HepG2 (cell line): ENCODE results near the gene SIK2. TPM values are rescaled to one million over a fixed set of nuclear protein-coding genes. Genes with fewer than 3 reads are reported as not detected.

ENCODE experiments used
- ATAC-seq: fragments of 200-7000 bp; cut with Tn5 transposase; 3 replicates; pipeline ENCODE4 v1.9.1; 2020; ENCODE audit warnings: mild to moderate bottlenecking, moderate library complexity
- BruUV-seq: library from RNA; stranded (reverse); fragments of 400-500 nt; replicated peaks from 2 replicates; lab custom pipeline; 2021; lab: Mats Ljungman, UMichigan
- CTCF ChIA-PET: fragments of 300-600 bp; formaldehyde crosslinking; extraction: SDS; loops from one replicate; lab custom pipeline; 2021; ENCODE audit warnings: low total read pairs, inconsistent platforms, low intra/inter-chr PET ratio; lab: Yijun Ruan, JAX
- POLR2A ChIA-PET: fragments of 350-600 bp; sonication (Branson Sonifier 250); formaldehyde crosslinking; loops from one replicate; lab custom pipeline; 2020; ENCODE audit warnings: antibody characterized with exemption, inconsistent platforms; lab: Yijun Ruan, JAX
- DNase-seq: peaks from one replicate; pipeline ENCODE4 v3.0.0-alpha.2; 2015; ENCODE audit warnings: low spot score
- FAIRE-seq: peaks from 3 replicates; lab custom pipeline; 2011; peaks lifted over from hg19 to GRCh38; lab: Jason Lieb, UNC
- H2AFZ ChIP-seq: one replicate; pipeline ENCODE4 v1.6.1; 2011; ENCODE audit warnings: low read length, inconsistent platforms
- H3K27ac ChIP-seq: fragments of 300-600 bp; 3 replicates; pipeline ENCODE4 v1.8.0; 2011; ENCODE audit warnings: mixed run types, mild to moderate bottlenecking, mixed read lengths, low read length, inconsistent platforms; ENCODE audit not compliant: insufficient read depth; ENCODE audit errors: extremely low read length
- H3K27me3 ChIP-seq, 2 experiments: fragments of 200-600 bp in 1 of 2; 2 replicates in 1 of 2; 3 replicates in 1 of 2; pipeline versions ENCODE4 v1.6.0 to v1.8.0; 2011; ENCODE audit warnings: low read length in 2 of 2, mild to moderate bottlenecking in 2 of 2, moderate library complexity in 2 of 2, inconsistent platforms in 1 of 2; ENCODE audit not compliant: insufficient read depth in 2 of 2, control insufficient read depth in 1 of 2
- H3K36me3 ChIP-seq, 2 experiments: fragments of 200-600 bp in 1 of 2; replicated peaks in 1 of 2; 2 replicates in 1 of 2; 3 replicates in 1 of 2; pipeline versions ENCODE4 v1.5.1 to v1.8.0; 2011; ENCODE audit warnings: low read length in 2 of 2, inconsistent platforms in 1 of 2; ENCODE audit not compliant: insufficient read depth in 2 of 2, control insufficient read depth in 1 of 2
- H3K4me1 ChIP-seq: 2 replicates; pipeline ENCODE4 v1.5.1; 2012; ENCODE audit warnings: low read length, inconsistent platforms; ENCODE audit not compliant: insufficient read depth
- H3K4me2 ChIP-seq: 2 replicates; pipeline ENCODE4 v1.6.0; 2011; ENCODE audit warnings: low read depth, low read length, inconsistent platforms
- H3K4me3 ChIP-seq, 3 experiments: fragments of 200-600 bp in 1 of 3; sonication (generic), shearing (Covaris generic) in 1 of 3; replicated peaks in 1 of 3; 2 replicates each; pipeline ENCODE4 v1.5.1; 2011 to 2016; ENCODE audit warnings: low read length in 3 of 3, inconsistent platforms in 2 of 3, low read depth in 2 of 3, mild to moderate bottlenecking in 2 of 3, control low read depth in 1 of 3, mixed read lengths in 1 of 3; ENCODE audit not compliant: insufficient read depth in 1 of 3
- H3K79me2 ChIP-seq: one replicate; pipeline ENCODE4 v1.6.1; 2011; ENCODE audit warnings: low read length, inconsistent platforms; ENCODE audit not compliant: insufficient read depth
- H3K9ac ChIP-seq: 2 replicates; pipeline ENCODE4 v1.6.0; 2011; ENCODE audit warnings: mild to moderate bottlenecking, low read depth, low read length, inconsistent platforms; ENCODE audit not compliant: insufficient read depth
- H3K9me3 ChIP-seq: 2 replicates; pipeline ENCODE4 v1.5.1; 2012; ENCODE audit warnings: mild to moderate bottlenecking, low read length
- H4K20me1 ChIP-seq: 2 replicates; pipeline ENCODE4 v1.6.0; 2011; ENCODE audit warnings: inconsistent platforms, mild to moderate bottlenecking, low read length, moderate library complexity; ENCODE audit not compliant: insufficient read depth
- ATRX ChIP-seq: sonication (generic); formaldehyde crosslinking; IDR thresholded peaks from 2 replicates; pipeline ENCODE4 v1.4.0; 2020; ENCODE audit warnings: missing genetic modification reagents, borderline replicate concordance
- FOXK2 ChIP-seq: fragments of 450-650 bp; IDR thresholded peaks from 2 replicates; pipeline ENCODE4 v1.6.1; 2016
- FOXO1 ChIP-seq: sonication (generic); formaldehyde crosslinking; IDR thresholded peaks from 2 replicates; pipeline ENCODE4 v1.4.0; 2020; ENCODE audit warnings: missing genetic modification reagents
- RAD21 ChIP-seq: fragments of 450-650 bp; formaldehyde crosslinking; IDR thresholded peaks from 2 replicates; pipeline ENCODE4 v1.5.0; 2020; ENCODE audit warnings: mild to moderate bottlenecking
- SP5 ChIP-seq: IDR thresholded peaks from 2 replicates; pipeline ENCODE4 v1.6.1; 2016; ENCODE audit warnings: low read depth, borderline replicate concordance
- ZNF547 ChIP-seq: sonication (generic); formaldehyde crosslinking; IDR thresholded peaks from 2 replicates; pipeline ENCODE4 v1.5.1; 2020; ENCODE audit warnings: mild to moderate bottlenecking, missing genetic modification reagents
- ZNF720 ChIP-seq: sonication (generic); formaldehyde crosslinking; IDR thresholded peaks from 2 replicates; pipeline ENCODE4 v1.4.0; 2020; ENCODE audit warnings: missing genetic modification reagents
- WGBS: methylation state at CpG from one replicate; pipeline ENCODE4 v1.1.6; 2017; ENCODE audit warnings: low lambda C conversion rate; 5-methylcytosine and 5-hydroxymethylcytosine counted together
- in situ Hi-C: cut with HindIII; loops from 2 replicates; pipeline ENCODE4 v1.10.0; 2017; ENCODE audit warnings: low pct_unique_long_range_greater_than_20kb; ENCODE audit not compliant: extremely low pct_ligation_motif_present
- intact Hi-C: fragments of 100-400 bp; cut with micrococcal nuclease; formaldehyde crosslinking; loops from one replicate; pipeline ENCODE4 v1.10.0; 2022; ENCODE audit not compliant: unreplicated experiment
- polyA plus RNA-seq, 8 experiments: library from polyadenylated mRNA; depleted of rRNA in 3 of 8; stranded (reverse) in 7 of 8; unstranded in 1 of 8; fragments of >200 nt; fragmentation: Illumina TruSeq in 4 of 8; extraction: Trizol in 4 of 8; gene quantifications; 2 replicates each; pipeline versions ENCODE4 v1.2.1 to v1.2.3, GENCODE V29; 2011 to 2016; ENCODE audit warnings: low read depth in 4 of 8, missing spikeins in 1 of 8, mixed read lengths in 1 of 8; ENCODE audit not compliant: insufficient read depth in 1 of 8
- total RNA-seq, 5 experiments: library from RNA; depleted of rRNA; stranded (reverse); fragments of >200 nt; fragmentation: Illumina TruSeq; extraction: Trizol; gene quantifications; 2 replicates each; pipeline ENCODE4 v1.2.3, GENCODE V29; 2016; ENCODE audit warnings: low read depth in 1 of 5
- TF ChIP-seq, protein P1 (sequence below): sonication (generic); formaldehyde crosslinking; IDR thresholded peaks from 2 replicates; pipeline ENCODE4 v1.5.1; 2020; ENCODE audit warnings: mild to moderate bottlenecking, missing genetic modification reagents, moderate library complexity
- TF ChIP-seq, protein P2 (sequence below): sonication (generic); formaldehyde crosslinking; IDR thresholded peaks from 2 replicates; pipeline ENCODE4 v1.5.1; 2020; ENCODE audit warnings: mild to moderate bottlenecking, missing genetic modification reagents

The SIK2 gene
- total and polyA plus RNA-seq, 2 of the 13 experiments (the other 11 are each of a cell fraction or from before 2014, with no cell fraction given), result 8.1 to 15.4 TPM

DNA sequence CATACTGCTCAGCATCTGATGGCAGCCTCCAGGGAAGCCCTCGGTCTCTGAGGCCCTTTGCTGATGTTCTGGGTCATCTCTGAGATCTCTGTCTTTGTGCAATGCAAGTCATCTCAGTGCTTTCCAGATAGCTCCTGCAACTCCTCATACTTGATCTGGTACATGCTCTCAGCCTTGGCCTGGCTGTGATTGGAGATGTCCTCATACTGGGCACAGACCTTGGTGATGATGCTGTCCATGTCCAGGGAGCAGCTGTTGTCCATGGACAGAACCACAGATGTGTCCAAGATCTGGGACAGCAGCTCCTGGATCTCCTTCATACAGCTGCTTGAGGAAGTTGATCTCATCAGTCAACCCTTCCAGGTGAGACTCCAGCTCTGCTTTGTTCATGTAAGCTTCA, 69.1 kb downstream of the SIK2 start:
- no peak for FAIRE-seq
- in situ Hi-C loops (no loop called here), intact Hi-C loops (no loop called here)
- no peaks in the 10 kb centered on the region for H3K79me2 ChIP-seq
- no peak overlapping the region for H2AFZ ChIP-seq
- H3K9me3 ChIP-seq, result no peaks in the 10 kb centered on the region
- no peak overlapping the region for H3K9ac ChIP-seq
- no peaks in the 10 kb centered on the region for H3K4me1 ChIP-seq
- ChIA-PET CTCF (no interaction called here), POLR2A (no interaction called here)
- no peaks in the 10 kb centered on the region for H4K20me1 ChIP-seq
- no peak overlapping the region for H3K4me3 ChIP-seq
- WGBS, result no CpG with 5 or more reads among the region's 1 CpG
- TF ChIP-seq ZNF720 (CRISPR knock-in tag), result no peak
- no peak for TF ChIP-seq ZNF547 (CRISPR knock-in tag)
- TF ChIP-seq FOXK2, result no peak
- no peak for TF ChIP-seq RAD21 (CRISPR knock-in tag)
- no peak for TF ChIP-seq FOXO1 (CRISPR knock-in tag)
- H3K4me2 ChIP-seq, result no peak overlapping the region
- ATAC-seq, result no peak
- no TSS peak for BruUV-seq
- H3K36me3 ChIP-seq, result peaks cover 12 to 39% of the 10 kb centered on the region in 2 experiments
- H3K27ac ChIP-seq, result no peak overlapping the region
- no peaks in the 10 kb centered on the region for H3K27me3 ChIP-seq
- no peak for DNase-seq

- ChIA-PET POLR2A (no interaction called here), CTCF (no interaction called here)
- intact Hi-C loops (no loop called here), in situ Hi-C loops (no loop called here)
- 96% methylated on average over 1 of the region's 1 CpG for WGBS
- no peak overlapping the region for H2AFZ ChIP-seq
- DNase-seq (no peak), FAIRE-seq (no peak), ATAC-seq (no peak)
- BruUV-seq, result no TSS peak
- H3K27me3 ChIP-seq, result no peaks in the 10 kb centered on the region
- TF ChIP-seq, protein P1, sequence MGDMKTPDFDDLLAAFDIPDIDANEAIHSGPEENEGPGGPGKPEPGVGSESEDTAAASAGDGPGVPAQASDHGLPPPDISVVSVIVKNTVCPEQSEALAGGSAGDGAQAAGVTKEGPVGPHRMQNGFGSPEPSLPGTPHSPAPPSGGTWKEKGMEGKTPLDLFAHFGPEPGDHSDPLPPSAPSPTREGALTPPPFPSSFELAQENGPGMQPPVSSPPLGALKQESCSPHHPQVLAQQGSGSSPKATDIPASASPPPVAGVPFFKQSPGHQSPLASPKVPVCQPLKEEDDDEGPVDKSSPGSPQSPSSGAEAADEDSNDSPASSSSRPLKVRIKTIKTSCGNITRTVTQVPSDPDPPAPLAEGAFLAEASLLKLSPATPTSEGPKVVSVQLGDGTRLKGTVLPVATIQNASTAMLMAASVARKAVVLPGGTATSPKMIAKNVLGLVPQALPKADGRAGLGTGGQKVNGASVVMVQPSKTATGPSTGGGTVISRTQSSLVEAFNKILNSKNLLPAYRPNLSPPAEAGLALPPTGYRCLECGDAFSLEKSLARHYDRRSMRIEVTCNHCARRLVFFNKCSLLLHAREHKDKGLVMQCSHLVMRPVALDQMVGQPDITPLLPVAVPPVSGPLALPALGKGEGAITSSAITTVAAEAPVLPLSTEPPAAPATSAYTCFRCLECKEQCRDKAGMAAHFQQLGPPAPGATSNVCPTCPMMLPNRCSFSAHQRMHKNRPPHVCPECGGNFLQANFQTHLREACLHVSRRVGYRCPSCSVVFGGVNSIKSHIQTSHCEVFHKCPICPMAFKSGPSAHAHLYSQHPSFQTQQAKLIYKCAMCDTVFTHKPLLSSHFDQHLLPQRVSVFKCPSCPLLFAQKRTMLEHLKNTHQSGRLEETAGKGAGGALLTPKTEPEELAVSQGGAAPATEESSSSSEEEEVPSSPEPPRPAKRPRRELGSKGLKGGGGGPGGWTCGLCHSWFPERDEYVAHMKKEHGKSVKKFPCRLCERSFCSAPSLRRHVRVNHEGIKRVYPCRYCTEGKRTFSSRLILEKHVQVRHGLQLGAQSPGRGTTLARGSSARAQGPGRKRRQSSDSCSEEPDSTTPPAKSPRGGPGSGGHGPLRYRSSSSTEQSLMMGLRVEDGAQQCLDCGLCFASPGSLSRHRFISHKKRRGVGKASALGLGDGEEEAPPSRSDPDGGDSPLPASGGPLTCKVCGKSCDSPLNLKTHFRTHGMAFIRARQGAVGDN (CRISPR knock-in tag), result no peak
- TF ChIP-seq SP5 (CRISPR knock-in tag) (no peak), ATRX (CRISPR knock-in tag) (no peak)
- TF ChIP-seq, protein P2, sequence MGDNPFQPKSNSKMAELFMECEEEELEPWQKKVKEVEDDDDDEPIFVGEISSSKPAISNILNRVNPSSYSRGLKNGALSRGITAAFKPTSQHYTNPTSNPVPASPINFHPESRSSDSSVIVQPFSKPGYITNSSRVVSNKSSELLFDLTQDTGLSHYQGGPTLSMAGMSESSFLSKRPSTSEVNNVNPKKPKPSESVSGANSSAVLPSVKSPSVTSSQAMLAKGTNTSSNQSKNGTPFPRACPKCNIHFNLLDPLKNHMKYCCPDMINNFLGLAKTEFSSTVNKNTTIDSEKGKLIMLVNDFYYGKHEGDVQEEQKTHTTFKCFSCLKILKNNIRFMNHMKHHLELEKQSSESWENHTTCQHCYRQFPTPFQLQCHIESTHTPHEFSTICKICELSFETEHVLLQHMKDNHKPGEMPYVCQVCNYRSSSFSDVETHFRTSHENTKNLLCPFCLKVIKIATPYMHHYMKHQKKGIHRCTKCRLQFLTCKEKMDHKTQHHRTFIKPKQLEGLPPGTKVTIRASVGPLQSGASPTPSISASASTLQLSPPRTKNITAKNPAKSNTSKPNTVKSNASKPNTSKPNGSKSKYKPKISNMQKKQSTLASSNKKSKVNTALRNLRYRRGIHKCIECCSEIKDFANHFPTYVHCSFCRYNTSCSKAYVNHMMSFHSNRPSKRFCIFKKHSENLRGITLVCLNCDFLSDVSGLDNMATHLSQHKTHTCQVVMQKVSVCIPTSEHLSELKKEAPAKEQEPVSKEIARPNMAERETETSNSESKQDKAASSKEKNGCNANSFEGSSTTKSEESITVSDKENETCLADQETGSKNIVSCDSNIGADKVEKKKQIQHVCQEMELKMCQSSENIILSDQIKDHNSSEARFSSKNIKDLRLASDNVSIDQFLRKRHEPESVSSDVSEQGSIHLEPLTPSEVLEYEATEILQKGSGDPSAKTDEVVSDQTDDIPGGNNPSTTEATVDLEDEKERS, result no peak
- H3K4me1 ChIP-seq, result no peaks in the 10 kb centered on the region
- H3K9ac ChIP-seq, result no peak overlapping the region
- H3K4me3 ChIP-seq, result no peak overlapping the region
- H4K20me1 ChIP-seq, result no peaks in the 10 kb centered on the region
- peaks cover 12 to 39% of the 10 kb centered on the region in 2 experiments for H3K36me3 ChIP-seq
- no peaks in the 10 kb centered on the region for H3K79me2 ChIP-seq
- no peak overlapping the region for H3K4me2 ChIP-seq
- no peaks in the 10 kb centered on the region for H3K9me3 ChIP-seq
- H3K27ac ChIP-seq, result no peak overlapping the region
Measured at GRCh38 chr11:111672949-111673348, 70.7 kb downstream of the SIK2 start.
